ENCODE results near the gene SULT1C4. TPM values are rescaled to one million over a fixed set of nuclear protein-coding genes. Genes with fewer than 3 reads are reported as not detected.

The SULT1C4 gene
- total RNA-seq, 2 experiments from 2014 or later = not detected

DNA sequence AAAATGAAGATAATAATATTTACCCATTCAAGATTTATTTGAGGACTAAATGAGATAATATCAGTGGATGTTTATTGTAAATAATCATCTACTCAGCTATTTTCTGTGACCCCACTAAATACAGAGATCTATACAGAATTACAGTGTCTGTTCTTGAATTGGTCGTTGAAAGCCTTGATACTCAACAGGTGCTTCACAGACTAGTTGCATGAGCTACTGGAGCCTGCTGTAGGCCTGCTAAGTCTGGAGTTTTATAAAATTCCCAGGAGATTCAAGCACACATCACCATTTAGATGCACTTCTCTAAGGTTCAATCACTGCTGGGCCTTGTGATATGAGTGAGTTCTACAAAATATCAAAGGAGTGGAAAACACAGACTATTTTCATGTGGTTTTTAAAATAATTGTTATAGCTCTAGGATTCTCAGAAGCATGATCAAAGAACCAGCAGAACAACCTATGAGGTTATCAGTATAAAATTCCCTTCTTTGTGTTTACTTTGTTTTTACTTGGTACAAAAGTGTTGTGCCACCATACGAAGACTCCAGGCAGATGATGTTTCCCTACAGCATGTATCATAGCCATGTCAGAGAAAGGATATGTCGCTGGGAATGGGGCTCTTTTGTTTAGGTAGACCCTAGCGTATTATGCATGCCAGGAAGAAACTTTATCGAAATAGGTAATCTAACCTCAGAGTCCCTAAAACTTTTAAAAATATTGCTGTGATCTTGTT, 7.1 kb downstream of the SULT1C4 start:
- Histone ChIP-seq H4K20me1 (ENCODE audit: insufficient read depth, low read length) (no peaks in the 10 kb centered on the region), H3K4me1 (ENCODE audit: insufficient read depth, low read length, poor library complexity, severe bottlenecking) (peaks cover 3% of the 10 kb centered on the region), H3K36me3 (ENCODE audit: insufficient read depth, low read length) (no peaks in the 10 kb centered on the region), H3K27ac (ENCODE audit: low read depth, low read length, poor library complexity, severe bottlenecking) (no peak overlapping the region), H3K4me2 (ENCODE audit: low read length) (no peak overlapping the region), H2AFZ (ENCODE audit: low read length) (no peak overlapping the region), H3K9me2 (ENCODE audit: insufficient read depth, low read length) (no peaks in the 10 kb centered on the region), H3K79me2 (ENCODE audit: insufficient read depth, low read depth, low read length) (no peaks in the 10 kb centered on the region), H3K4me3 (ENCODE audit: low read depth, low read length, poor library complexity, severe bottlenecking) (no peak overlapping the region), H3K9me3 (ENCODE audit: low read length) (no peaks in the 10 kb centered on the region)
- no peak for DNase-seq (ENCODE audit: low spot score)
- ChIA-PET CTCF (ENCODE audit: unreplicated experiment) (interaction anchor here (0.6 kb wide), 1 partner anchor 358 kb away, joined by 3 read pairs; no protein-coding TSS in a partner anchor), POLR2A (interaction anchor here (1.5 kb wide), 1 partner anchor 11 kb away, joined by 3 read pairs; no protein-coding TSS in a partner anchor)
- intact Hi-C loops (cut with micrococcal nuclease; ENCODE audit: unreplicated experiment) = no loop called here
- BruUV-seq (replicated peaks) = no TSS peak
- no peak for TF ChIP-seq EZH2phosphoT487 (IDR thresholded peaks at IDR 0.05; ENCODE audit: borderline replicate concordance, low read depth, low read length)
- TF ChIP-seq, protein P1, sequence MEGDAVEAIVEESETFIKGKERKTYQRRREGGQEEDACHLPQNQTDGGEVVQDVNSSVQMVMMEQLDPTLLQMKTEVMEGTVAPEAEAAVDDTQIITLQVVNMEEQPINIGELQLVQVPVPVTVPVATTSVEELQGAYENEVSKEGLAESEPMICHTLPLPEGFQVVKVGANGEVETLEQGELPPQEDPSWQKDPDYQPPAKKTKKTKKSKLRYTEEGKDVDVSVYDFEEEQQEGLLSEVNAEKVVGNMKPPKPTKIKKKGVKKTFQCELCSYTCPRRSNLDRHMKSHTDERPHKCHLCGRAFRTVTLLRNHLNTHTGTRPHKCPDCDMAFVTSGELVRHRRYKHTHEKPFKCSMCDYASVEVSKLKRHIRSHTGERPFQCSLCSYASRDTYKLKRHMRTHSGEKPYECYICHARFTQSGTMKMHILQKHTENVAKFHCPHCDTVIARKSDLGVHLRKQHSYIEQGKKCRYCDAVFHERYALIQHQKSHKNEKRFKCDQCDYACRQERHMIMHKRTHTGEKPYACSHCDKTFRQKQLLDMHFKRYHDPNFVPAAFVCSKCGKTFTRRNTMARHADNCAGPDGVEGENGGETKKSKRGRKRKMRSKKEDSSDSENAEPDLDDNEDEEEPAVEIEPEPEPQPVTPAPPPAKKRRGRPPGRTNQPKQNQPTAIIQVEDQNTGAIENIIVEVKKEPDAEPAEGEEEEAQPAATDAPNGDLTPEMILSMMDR (conservative IDR thresholded peaks at IDR 0.05; ENCODE audit: low read length) = no peak

DNA sequence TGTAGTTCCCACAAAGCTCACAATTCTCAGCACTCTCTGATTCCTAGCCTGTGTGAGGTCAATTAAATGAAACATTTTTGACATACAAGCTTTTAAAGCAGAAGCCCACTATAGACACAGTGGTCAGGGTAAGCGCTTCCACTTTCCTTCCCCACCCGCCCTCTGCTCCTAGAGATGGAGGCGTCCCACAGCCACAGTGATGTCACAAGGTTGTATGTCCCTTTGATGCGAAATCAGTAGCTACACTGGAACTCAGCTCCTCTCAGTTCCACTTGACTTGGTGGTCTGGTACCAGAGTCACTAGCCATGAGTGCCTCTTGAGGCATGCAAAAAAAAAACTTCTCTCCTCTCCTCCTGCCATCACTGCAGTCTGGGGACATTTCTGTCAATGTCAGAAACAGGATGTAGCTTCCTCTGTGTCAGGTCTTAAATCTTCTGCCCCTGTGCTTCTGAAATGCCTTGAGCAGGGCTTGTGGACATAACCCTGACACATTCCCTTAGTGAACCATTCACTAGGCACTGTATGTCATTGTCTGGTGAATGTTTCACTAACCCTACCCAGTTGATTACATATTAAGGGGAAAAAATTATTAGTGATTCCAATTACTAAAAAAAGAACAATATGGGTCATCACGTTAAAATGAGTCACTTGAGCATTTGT, 7.8 kb downstream of the SULT1C4 start:
- DNase-seq (ENCODE audit: low spot score) = no peak
- Histone ChIP-seq H3K9me3 (ENCODE audit: low read length) (no peaks in the 10 kb centered on the region), H3K27ac (ENCODE audit: low read depth, low read length, poor library complexity, severe bottlenecking) (no peak overlapping the region), H3K79me2 (ENCODE audit: insufficient read depth, low read depth, low read length) (no peaks in the 10 kb centered on the region), H3K9me2 (ENCODE audit: insufficient read depth, low read length) (no peaks in the 10 kb centered on the region), H3K4me2 (ENCODE audit: low read length) (no peak overlapping the region), H3K4me3 (ENCODE audit: low read depth, low read length, poor library complexity, severe bottlenecking) (no peak overlapping the region), H4K20me1 (ENCODE audit: insufficient read depth, low read length) (no peaks in the 10 kb centered on the region), H2AFZ (ENCODE audit: low read length) (no peak overlapping the region), H3K4me1 (ENCODE audit: insufficient read depth, low read length, poor library complexity, severe bottlenecking) (peaks cover 3% of the 10 kb centered on the region), H3K36me3 (ENCODE audit: insufficient read depth, low read length) (no peaks in the 10 kb centered on the region)
- TF ChIP-seq EZH2phosphoT487 (IDR thresholded peaks at IDR 0.05; ENCODE audit: borderline replicate concordance, low read depth, low read length) = no peak
- TF ChIP-seq, protein P1 (conservative IDR thresholded peaks at IDR 0.05; ENCODE audit: low read length) = no peak
- BruUV-seq (replicated peaks) = no TSS peak
- ChIA-PET POLR2A (no interaction called here), CTCF (ENCODE audit: unreplicated experiment) (interaction anchor here (0.6 kb wide), 1 partner anchor 357 kb away, joined by 3 read pairs; no protein-coding TSS in a partner anchor)
- intact Hi-C loops (cut with micrococcal nuclease; ENCODE audit: unreplicated experiment) = no loop called here
